HG03565 (cell line): ENCODE data around the gene PHF12.
"Not testable (repeated sequence)": the region's sequence is repeated elsewhere in the genome, so short reads cannot be mapped to it uniquely, and the experiment has no call there.

Experiments used
- ATAC-seq: cut with Tn5 transposase; IDR thresholded peaks from one replicate; pipeline ENCODE4 v1.9.1; 2021; ENCODE audit warnings: mild to moderate bottlenecking, moderate library complexity; ENCODE audit not compliant: unreplicated experiment

PHF12 gene

DNA sequence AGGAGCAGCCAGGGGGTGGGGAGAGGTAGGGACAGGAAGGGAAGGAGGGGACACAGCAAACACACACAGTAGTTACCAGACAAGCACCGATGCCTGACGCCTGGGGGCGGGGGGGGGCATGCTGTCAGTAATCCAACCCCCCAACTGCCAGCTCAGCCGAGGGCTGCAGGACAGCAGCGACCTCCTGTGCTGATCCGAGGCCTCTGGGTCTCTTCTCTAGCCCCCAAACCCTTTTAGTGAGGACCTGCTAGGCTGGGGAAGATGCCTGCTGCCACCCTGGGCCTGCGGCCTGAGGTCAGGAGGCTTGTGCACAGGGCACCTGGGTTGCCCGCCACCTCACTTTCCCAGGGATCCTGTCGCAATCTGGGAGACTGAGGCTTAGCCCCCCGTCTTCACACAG, 65.4 kb downstream of the PHF12 start:
- ATAC-seq: no peak

- no peak for ATAC-seq
These were observed 66.0 kb downstream of the PHF12 start for GRCh38 chr17:28885363-28885762.

DNA sequence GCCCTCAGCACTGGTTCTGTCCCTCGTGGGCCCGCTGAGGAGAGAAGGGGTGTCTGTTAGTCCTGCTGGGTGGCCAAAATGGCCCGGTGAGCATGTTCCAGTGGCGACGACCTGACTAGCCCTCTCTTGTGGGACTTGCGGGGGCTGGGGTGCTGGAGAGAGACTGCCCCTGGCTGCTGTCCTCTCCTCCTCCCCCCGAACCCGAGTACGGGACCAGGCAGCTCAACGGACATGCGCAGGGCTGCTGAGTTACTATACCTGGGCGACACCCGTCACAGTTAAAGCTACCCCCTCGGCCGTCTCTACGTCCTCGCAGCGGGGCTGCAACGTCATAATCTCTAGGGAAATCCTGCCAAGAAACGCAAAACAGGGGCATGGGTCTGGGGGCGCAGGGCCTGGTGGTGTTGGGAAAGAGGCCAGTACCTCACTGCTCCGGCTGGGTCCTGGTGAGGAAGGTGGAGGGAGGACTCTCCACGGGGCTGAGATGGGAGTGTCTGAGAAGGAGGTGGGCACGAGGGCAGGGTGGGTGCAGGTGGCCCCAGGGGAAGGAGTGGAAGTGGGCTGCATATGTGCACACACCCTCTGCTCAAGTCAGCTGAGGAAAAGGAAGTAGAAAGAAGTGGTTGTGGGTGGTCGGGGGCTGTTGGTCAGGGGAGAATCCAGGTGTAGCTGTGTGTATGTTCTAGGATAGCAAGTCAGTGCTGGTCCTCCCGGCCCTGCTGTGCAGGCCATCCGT, 67.2 kb downstream of the PHF12 start:
- no peak for ATAC-seq

GRCh38 chr17:28882154-28882895, 69.0 kb downstream of the PHF12 start:
- no peak for ATAC-seq

DNA sequence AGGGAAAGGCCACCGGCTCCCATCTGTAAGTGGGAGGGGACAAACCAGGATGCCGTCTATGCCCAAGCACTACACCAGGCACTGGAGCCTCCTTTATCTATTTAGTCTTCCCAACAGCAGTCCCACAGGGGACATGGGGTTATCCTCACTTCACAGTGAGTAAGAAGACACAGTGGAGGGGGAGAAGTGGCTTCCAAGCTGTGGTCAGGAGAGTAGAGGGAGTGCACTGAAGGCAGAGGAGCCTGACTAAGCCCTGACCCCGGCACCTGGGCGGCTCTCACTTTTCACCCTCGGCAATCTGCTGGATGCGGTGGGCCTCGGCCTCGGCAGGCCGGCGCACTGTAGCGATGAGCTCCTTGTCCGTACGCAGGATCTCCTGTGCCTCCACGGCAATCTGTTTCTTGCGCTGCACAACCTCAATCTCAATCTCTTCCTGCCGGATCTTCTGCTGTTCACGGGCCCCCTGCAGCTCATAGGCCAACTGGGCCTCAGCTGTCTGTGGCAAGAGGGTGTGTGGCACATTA, 69.7 kb downstream of the PHF12 start:
- ATAC-seq: no peak

DNA sequence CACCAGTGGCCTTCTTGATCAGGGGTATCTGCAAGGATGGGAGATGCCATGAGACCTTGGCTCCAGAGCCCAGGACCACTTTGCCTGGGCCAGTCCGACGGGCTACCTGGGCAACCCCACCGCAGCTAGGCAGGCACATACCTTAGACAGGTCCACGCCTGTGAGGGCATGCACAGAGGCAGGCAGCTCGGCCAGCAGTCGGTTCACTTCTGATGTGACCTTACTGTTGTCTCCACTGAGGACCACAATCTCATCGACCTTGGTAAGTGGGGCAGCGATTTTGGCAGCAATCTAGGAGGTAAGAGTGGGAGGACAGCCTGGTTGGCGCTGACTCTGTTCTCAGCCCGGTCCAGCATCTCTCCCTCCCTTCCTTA, 70.8 kb downstream of the PHF12 start:
- ATAC-seq: no peak

DNA sequence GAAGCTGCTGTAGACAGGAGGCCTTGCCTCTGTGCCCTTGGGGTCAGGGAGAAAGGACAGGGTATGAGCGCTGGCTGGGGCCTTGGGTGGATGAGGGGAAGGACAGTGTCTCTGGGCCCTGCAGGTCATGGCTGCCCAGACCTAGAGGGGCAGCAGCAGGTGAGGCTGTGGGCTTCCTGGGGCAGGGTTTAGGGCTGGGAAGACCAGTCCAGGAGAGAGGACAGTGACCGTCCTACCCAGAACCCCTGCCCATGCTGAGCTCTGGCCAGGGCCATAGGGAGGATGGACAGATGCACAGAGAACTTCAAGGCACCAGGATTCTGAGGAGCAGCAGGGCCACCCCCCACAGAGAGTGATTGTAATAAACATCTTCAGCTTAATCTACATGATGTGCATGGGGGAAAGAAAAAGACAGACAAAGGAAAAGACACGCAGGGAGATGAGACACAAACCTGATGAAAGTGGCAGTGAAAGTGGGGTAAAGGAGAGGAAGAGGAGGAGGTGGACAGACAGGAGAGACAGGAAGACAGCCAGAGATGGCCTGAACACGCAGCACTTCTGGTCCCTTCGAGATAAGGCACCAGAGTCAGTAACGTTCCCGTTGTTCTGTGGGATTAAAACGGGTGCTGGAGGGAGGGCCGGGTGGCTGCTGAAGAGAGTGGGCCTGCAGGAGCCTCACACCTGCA, 71.3 kb downstream of the PHF12 start:
- no peak for ATAC-seq

GRCh38 chr17:28878981-28879380, 72.3 kb downstream of the PHF12 start:
- ATAC-seq: no peak

DNA sequence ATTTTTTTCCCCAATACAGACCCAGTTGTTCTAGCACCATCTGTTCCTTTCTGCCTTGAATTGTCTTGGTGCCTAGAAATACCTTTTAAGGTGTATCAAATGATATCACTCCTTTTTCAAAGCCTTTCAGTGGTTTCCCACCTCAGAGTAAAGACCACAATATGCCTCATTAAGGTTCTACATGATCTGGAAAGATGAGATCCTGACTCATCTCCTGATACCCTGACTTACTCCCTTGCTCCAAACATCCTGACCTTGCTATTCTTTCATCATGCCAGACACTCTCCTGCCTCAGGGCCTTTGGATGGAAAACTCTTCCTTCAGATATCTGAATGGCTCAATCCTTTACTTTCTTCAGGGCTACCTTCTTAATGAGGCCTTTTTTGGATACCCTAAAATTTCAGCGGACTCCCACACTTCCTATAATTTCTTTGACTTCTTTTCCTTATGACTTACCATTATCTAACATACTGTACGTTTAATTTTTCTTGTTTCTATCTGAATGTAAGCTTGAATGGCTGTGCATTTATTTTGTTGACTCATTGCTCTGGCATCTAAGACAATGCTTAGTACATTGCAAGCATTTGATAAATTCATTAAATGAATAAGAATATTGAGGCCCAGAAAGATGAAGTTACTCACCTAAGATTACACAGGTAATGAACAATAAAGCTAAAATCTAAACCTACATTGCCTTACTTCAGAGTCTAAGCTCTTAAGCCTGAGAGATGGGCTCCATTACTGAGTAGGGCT, 73.0 kb downstream of the PHF12 start:
- ATAC-seq: no peak

GRCh38 chr17:28877150-28877711, 74.1 kb downstream of the PHF12 start:
- ATAC-seq: not testable (repeated sequence)

DNA sequence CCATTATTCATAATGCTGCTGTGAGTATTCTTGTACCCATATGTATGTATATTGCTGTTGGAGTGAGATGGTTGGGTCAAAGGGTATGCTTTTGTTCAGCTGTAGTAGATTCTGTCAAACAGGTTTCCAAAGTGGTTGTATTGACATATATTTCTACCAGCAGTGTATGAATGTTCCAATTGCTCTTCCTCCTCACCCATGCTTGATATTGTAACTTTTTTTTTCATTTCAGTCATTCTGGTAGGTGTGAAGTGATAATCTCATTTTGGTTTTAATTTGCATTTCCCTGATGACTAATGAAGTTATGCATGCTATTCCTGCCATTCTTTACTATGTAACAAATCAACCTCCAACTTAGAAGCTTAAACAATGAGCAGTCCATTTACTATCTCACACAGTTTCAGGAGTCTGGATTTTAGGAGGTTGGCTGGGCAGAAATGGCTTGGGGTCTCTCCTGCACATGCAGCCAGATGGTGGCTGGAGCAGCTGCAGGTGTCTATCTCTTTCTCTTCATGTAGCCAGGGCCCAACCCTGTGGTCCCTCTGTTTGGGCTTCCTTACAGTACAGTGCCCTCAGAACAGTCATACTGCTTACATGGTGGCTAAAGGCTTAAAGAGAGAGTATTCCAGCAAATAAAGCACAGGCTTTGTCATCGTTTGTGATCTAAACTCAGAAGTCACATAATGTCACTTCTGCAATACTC, 75.3 kb downstream of the PHF12 start:
- no peak for ATAC-seq

DNA sequence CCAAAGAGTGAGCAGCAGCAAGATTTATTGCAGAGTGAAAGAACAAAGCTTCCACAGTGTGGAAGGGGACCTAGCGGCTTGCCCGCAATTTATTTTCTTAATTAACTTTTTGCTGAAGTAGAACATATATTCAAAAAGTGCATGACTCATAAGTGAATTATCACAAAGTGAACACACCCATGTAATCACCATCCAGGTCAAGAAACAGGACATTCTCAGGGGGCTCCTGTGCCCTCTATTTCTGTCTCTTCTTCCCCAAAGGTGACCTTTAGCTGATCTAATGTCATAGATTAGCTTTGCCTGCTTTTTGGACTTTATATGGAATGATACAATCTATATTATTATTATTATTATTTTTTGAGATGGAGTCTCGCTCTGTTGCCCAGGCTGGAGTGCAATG, 76.6 kb downstream of the PHF12 start:
- no peak for ATAC-seq

- no peak for ATAC-seq
These were observed 77.5 kb downstream of the PHF12 start for GRCh38 chr17:28873839-28874238.

- ATAC-seq: peak; percentile 56
These were observed 80.2 kb downstream of the PHF12 start for GRCh38 chr17:28871056-28871579.

DNA sequence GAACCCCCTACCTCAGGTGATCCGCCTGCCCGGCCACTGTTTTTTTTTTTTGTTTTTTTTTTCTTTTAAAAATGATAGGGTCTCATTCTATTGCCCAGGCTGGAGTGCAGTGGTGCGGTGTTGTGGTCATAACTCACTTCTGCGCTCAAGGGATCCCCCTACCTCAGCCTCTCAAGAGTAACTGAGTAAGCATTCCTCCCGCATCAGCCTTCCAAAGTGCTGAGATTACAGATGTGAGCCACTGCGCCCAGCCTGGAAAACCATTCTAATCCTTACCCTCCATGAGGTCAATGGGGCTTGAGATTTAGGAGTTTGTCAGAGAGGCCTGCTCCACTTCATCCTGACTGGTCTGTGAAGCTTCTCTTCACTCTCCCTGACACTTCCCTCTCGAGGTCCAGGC, 84.0 kb downstream of the PHF12 start:
- ATAC-seq: no peak

DNA sequence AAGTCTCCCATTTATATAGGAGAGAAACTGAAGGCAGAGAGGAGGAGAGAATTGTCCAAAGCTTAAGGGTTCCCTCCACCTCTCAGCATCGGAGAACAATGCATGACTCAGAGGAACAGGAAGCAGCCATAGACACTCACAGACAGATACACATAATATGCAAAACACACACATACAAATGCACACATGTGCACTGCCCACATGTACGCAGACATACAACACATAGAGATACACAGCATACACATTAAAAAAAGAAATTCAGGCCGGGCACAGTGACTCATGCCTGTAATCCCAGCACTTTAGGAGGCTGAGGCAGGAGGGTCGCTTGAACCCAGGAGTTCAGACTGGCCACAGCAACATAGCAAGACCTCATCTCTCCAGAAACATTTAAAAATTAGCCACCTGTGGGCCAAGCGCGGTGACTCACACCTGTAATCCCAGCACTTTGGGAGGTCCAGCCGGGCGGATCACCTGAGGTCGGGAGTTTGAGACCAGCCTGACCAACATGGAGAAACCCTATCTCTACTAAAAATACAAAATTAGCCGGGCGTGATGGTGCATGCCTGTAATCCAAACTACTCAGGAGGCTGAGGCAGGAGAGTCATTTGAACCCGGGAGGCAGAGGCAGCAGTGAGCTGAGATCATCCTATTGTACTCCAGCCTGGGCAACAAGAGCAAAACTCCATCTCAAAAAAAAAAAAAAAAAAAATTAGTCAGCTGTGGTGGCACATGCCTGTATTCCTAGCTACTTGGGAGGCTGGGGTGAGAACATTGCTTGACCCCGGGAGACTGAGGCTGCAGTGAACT, 85.2 kb downstream of the PHF12 start:
- no peak for ATAC-seq

GRCh38 chr17:28864991-28865849, 86.1 kb downstream of the PHF12 start:
- ATAC-seq: no peak

GRCh38 chr17:28863953-28864352, 87.4 kb downstream of the PHF12 start:
- ATAC-seq: no peak
